NCI-H526 (cell line): ENCODE measurements around the gene TEDC1.
"Not testable (repeated sequence)": the region's sequence is repeated elsewhere in the genome, so short reads cannot be mapped to it uniquely, and the experiment has no call there.

ENCODE experiments used
- DNase-seq, 2 experiments: peaks; one replicate each; lab custom pipeline; 2025; lab: John Stamatoyannopoulos, UW

The TEDC1 gene

GRCh38 chr14:105537580-105538474, 46.8 kb downstream of the TEDC1 start:
- peak in 1 of 2 experiments; percentile 60 for DNase-seq

GRCh38 chr14:105538481-105539049, 47.5 kb downstream of the TEDC1 start:
- DNase-seq = no peak

GRCh38 chr14:105540811-105541210, 49.8 kb downstream of the TEDC1 start:
- DNase-seq = no peak

GRCh38 chr14:105541218-105541875, 50.3 kb downstream of the TEDC1 start:
- no peak for DNase-seq

GRCh38 chr14:105545676-105546075, 54.6 kb downstream of the TEDC1 start:
- not testable (repeated sequence) for DNase-seq

GRCh38 chr14:105546410-105546809, 55.4 kb downstream of the TEDC1 start:
- not testable (repeated sequence) for DNase-seq

GRCh38 chr14:105547072-105547471, 56.0 kb downstream of the TEDC1 start:
- DNase-seq = not testable (repeated sequence)

GRCh38 chr14:105547741-105548169, 56.7 kb downstream of the TEDC1 start:
- DNase-seq = no peak
